OCI-LY3 (cell line): ENCODE results near the gene EGFL7.

ENCODE experiments used
- EZH2phosphoT487 ChIP-seq: fragments of 200-600 bp; shearing (Covaris generic); IDR thresholded peaks from 2 replicates; pipeline ENCODE4 v1.6.1; 2018; ENCODE audit warnings: antibody characterized with exemption, mixed run types, low read depth
- TF ChIP-seq, protein P1 (sequence below): fragments of 200-600, 300-600 bp; sonication (generic); IDR thresholded peaks from 2 replicates; pipeline ENCODE4 v1.5.1; 2014; ENCODE audit warnings: antibody characterized with exemption, low read length, low read depth

DNA sequence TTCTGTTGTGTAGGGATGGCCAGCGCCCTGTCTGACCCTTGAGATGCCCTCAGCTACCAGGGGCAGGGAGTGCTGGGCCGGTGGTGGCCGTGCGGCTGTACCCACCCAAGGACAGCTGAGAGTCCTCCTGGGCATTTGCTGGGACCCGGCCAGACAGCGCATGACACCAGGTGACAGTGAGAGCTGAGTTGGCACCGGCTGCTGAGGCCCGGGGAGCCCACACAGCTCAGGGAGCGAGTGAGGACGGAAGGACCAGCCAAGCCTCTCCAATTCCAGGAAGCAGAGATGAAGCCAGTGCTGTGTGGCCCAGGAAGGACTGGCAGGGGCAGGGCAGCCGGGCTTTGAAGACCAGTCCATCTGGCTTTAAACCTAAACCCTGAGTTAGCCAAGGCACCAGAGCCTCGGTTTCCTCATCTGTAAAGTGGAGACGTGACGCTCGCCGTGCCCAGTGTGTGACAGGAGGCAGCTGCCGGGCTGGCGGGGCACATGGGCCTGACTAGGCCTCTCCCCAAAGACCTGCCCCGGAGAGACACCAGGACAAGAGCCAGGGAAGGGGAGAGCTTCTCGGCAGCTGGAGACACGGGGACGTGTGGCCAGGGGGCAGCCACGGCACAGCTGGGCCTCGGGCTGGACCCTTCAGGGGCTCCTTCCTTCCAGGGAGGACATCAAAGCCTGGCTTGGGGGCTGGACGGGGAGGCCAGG is 27.5 kb downstream of the EGFL7 start:
- TF ChIP-seq, protein P1, sequence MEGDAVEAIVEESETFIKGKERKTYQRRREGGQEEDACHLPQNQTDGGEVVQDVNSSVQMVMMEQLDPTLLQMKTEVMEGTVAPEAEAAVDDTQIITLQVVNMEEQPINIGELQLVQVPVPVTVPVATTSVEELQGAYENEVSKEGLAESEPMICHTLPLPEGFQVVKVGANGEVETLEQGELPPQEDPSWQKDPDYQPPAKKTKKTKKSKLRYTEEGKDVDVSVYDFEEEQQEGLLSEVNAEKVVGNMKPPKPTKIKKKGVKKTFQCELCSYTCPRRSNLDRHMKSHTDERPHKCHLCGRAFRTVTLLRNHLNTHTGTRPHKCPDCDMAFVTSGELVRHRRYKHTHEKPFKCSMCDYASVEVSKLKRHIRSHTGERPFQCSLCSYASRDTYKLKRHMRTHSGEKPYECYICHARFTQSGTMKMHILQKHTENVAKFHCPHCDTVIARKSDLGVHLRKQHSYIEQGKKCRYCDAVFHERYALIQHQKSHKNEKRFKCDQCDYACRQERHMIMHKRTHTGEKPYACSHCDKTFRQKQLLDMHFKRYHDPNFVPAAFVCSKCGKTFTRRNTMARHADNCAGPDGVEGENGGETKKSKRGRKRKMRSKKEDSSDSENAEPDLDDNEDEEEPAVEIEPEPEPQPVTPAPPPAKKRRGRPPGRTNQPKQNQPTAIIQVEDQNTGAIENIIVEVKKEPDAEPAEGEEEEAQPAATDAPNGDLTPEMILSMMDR, result no peak
- no peak for TF ChIP-seq EZH2phosphoT487
